ENCODE results near the gene CYP2B6.
"Not testable (repeated sequence)": the region's sequence is repeated elsewhere in the genome, so short reads cannot be mapped to it uniquely, and the experiment has no call there.

CYP2B6 gene

DNA sequence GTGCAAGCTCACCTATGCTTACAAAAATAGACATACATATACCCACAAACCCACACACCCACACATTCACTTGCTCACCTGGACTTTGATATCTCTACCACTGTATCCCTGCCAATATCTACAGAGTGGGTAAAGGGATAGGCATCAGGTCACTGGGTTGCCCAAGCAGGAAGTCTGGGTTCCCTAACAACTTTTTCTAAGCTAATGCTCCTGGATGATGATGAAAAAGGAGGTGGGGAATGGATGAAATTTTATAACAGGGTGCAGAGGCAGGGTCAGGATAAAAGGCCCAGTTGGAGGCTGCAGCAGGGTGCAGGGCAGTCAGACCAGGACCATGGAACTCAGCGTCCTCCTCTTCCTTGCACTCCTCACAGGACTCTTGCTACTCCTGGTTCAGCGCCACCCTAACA is at the start of gene CYP2B6:
Gene CYP2B6, plus strand, starts transcription at position 311 of the 410 bp plus-strand sequence. Its CDS starts 24 bp downstream, at position 335.
- FAIRE-seq, result no peak

DNA sequence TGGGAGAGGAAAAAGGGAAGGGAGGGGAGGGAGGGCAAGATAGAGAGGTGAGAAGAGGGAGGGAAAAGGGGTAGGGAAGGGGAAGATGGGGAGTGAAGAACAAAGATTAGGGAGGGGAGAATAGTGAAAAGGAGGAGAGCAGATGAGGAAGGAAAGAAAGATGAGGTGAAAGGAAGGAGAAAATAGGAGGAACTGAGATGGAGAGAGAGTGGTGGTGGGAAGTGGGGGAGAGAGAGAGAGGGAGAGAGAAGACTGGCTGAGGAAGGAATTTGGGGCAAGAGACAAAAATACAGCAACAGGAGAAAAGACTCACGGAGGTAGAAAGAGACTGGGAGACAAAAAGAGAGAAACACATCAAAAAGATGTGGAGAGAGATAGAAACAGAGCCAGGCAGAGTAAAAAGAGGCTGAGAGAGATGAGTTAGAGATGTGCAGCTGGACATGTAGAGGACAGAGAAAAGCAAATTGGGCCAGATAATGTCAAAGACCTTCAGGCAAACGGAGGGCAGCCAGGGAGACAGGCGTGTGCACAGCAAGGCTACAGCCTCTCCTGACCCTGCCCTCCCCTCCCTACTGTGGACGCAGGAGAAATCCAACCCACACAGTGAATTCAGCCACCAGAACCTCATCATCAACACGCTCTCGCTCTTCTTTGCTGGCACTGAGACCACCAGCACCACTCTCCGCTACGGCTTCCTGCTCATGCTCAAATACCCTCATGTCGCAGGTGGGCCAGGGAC is 49.4 kb upstream of the CYP2B6 start:
- FAIRE-seq, result no peak

DNA sequence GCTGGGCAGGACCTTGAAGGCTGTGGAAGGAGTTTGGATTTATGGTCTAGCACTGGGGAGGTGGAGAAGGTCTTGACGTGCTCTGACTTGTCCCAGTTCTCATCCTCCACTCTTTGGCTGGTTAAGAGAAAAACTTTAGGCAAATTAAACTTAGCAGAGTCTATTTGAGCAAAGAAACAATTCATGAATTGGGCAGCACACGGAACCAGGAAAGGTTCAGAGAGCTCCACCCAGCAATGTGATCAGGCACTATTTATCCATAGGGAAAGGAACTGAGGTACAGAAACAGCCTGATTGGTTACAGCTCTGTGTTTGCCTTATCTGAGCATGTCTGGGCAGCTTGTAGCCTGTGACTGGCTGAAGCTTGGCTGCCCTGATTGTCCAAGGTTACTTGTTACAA is 45.4 kb upstream of the CYP2B6 start:
- FAIRE-seq, result no peak

DNA sequence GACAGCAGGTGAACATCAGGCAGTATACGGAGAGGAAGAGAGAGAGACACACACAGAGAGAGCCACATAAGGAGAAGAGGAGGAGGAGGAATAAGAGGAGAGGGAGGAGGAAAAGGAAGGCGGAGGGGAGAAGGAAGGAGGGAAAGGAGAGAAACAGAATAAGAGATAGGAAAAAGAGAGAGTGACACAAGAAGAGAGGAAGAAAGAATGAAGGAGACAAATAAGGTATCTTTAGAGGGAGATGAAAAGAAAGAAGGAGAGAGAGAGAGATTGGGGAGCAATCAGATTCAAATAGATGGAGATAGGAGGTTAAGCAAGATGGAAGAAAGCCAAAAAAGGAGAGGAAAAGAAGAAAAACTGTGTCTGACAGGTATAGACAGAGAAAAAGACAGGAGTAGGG is 44.0 kb upstream of the CYP2B6 start:
- FAIRE-seq, result no peak

DNA sequence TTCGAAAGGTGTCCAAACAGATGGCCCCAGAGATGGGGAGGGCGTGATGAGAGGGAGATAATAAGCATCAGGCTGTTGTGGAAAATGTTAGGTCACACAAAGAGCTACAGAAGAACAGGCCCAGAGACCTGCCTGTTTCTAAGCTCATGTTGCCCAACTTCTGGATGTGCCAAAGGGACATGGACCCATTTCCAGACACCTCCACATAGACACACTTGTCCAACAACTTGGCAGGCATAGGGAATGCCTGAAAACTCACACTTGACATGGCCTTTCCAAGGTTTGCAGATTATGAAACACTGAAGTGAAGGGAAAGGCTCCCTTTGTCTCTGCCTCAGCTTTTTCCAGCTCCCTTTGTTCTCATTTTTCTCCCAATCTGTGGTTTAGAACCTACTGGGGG is 43.5 kb upstream of the CYP2B6 start:
- FAIRE-seq, result no peak

DNA sequence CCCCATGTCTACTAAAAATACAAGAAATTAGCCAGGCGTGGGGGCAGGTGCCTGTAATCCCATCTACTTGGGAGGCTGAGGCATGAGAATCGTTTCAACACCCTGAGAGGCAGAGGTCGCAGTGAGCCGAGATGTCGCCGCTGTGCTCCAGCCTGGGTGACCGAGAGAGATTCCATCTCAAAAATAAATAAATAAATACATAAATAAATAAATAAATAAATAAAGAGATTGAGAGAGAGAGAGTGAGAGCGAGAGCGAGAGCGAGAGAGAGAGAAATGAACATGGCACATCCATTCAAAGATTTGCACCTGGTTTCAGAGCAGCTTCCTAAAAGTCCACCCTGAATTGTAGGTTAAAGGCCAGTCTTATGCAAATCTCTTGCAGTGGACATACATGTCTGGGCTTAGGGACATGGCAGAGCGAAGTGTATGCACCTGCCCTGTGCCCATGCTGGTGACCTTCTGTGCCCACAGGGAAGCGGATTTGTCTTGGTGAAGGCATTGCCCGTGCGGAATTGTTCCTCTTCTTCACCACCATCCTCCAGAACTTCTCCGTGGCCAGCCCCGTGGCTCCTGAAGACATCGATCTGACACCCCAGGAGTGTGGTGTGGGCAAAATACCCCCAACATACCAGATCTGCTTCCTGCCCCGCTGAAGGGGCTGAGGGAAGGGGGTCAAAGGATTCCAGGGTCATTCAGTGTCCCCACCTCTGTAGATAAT is 42.3 kb upstream of the CYP2B6 start:
- no peak for FAIRE-seq

DNA sequence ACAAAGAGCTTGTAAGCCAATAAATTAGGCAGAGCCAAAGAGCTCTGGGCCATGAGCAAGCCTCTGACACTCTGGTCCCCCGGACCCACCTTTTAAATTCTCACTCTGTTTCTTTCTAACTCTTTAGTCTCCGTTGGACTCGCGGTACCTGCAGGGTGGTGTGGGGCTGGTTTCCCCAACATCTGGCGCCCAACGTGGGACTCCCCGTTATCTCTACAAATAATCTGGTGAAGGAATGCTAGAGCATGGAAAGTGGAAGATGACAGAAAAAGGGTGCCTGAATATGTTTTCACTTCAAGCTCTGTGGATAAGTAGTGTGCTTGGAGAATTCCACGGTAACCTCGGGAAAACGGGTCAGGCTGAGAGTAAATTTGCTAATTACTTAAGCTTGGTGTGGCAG is 36.5 kb upstream of the CYP2B6 start:
- no peak for FAIRE-seq

DNA sequence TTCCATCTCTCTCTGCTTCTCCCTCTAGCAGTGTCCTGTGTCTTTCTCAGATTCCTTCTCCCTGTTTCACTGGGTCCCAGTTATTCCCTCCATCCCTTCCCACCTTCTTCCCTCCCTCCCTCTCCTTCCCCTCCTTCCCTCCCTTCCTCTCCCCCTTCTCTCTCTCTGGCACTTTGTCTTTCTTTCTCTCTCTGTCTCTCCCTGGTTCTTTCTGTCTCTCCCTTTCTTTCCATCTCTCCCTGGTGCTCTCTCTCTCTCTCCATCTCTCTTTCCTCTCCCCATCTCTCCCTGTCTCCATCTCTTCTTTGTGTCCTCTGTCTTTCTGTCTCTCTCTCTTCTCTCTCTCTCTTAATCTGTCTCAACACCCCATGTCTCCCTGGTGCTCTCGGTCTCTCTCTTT is 31.7 kb upstream of the CYP2B6 start:
- FAIRE-seq, result no peak

DNA sequence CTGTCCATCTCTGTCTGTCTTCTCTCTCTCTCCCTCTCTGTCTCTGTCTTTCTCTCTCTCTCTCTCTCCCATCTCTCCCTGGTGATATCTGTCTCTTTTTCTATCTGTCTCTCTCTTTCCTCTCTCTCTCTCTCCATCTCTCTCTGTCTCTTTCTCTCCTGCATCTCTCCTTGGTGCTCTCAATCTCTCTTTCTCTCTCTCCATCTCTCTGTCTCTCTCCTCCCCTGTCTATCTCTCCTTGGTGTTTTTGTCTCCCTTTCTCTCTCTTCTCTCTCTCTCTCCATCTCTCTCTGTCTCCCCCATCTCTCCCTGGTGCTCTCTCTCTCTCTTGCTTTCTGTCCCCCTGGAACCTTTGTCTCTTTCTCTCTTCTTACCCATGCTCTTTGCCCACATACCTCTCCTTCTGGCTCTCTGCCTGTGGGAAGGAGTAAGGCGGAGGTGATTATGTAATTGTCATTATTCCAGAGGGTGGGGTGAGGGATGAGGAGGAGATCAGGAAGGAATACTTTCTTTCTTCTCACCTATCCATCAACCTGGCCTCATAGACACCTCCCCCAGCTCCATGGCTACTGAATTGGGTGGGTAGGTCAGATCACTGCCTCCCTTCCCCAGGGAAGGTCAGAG is 30.9 kb upstream of the CYP2B6 start:
- FAIRE-seq, result no peak

DNA sequence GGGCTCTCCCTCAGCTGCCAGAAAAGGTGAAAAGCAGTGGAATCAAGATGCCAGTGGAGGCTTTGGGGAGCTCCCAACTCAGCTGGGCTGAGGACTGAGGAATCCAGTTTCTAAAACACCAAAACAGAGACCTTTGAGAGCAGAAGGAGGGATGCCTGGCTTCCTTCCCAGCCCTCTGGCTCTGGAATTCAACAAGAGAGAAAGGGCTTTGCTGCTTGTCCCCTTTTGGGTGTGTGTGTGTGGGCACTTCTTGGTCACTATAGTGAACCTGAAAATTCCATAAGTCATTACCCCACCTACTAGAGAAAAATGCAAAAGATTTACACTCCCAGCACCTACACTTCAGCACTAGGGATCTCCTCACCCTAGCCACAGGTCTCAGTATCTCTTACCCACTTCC is 30.3 kb upstream of the CYP2B6 start:
- no peak for FAIRE-seq

DNA sequence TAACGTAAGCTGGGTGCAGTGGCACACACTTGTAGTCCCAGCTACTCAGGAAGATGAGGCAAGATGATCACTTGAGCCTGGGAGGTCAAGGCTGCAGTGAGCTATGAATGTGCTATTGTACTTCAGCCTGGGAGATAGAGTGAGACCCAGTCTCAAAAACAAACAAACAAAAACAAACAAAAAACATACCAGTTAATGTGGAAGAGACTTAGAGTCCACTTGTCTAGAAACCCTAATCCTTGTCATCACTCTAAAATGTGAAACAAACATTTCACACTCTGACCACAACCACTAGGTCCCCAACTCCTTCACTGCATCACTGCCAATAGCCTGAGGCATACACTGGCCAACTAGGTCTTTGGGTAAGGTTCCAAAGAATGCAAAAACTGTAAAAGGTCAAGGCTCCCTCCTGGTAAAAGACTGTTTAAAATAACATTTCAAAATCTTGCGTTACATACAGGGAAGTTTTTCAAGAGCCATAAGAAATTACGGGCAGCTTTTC is 28.6 kb upstream of the CYP2B6 start:
- no peak for FAIRE-seq

DNA sequence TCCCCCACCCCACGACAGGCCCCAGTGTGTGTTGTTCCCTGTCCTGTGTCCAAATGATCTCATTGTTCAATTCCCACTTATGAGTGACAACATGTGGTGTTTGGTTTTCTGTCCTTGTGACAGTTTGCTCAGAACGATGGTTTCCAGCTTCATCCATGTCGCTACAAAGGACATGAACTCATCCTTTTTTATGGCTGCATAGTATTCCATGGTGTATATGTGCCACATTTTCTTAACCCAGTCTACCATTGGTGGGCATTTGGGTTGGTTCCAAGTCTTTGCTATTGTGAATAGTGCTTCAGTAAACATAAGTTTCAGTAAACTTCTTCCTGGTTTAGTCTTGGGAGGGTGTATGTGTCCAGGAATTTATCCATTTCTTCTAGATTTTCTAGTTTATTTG is 26.7 kb upstream of the CYP2B6 start:
- FAIRE-seq, result not testable (repeated sequence)

DNA sequence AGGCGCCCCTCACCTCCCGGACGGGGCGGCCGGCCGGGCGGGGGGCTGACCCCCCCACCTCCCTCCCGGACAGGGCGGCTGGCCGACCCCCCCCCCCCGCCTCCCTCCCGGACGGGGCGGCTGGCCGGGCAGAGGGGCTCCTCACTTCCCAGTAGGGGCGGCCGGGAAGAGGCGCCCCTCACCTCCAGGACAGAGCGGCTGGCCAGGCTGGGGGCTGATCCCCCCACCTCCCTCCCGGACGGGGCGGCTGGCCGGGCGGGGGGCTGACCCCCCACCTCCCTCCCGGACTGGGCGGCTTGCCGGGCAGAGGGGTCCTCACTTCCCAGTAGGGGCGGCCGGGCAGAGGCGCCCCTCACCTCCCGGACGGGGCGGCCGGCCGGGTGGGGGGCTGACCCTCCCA is 25.7 kb upstream of the CYP2B6 start:
- FAIRE-seq, result not testable (repeated sequence)

DNA sequence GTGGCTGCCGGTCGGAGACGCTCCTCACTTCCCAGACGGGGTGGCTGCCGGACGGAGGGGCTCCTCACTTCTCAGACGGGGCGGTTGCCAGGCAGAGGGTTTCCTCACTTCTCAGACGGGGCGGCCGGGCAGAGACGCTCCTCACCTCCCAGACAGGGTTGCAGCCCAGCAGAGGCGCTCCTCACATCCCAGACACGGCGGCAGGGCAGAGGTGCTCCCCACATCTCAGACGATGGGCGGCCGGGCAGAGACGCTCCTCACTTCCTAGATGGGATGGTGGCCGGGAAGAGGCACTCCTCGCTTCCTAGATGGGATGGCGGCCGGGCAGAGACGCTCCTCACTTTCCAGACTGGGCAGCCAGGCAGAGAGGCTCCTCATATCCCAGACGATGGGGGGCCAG is 24.5 kb upstream of the CYP2B6 start:
- not testable (repeated sequence) for FAIRE-seq

DNA sequence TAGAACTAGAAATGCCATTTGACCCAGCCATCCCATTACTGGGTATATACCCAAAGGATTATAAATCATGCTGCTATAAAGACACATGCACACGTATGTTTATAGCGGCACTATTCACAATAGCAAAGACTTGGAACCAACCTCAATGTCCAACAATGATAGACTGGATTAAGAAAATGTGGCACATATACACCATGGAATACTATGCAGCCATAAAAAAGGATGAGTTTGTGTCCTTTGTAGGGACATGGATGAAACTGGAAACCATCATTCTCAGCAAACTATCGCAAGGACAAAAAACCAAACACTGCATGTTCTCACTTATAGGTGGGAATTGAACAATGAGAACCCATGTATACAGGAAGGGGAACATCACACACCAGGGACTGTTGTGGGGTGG is 23.0 kb upstream of the CYP2B6 start:
- not testable (repeated sequence) for FAIRE-seq

DNA sequence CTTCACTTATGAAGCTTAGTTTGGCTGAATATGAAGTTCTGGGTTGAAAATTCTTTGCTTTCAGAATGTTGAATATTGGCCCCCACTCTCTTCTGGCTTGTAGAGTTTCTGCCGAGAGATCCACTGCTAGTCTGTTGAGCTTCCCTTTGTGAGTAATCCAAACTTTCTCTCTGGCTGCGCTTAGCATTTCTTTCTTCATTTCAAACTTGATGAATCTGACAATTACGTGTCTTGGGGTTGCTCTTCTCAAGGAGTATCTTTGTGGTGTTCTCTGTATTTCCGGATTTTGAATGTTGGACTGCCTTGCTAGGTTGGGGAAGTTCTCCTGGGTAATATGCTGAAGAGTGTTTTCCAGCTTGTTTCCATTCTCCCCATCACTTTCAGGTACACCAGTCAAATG is 21.4 kb upstream of the CYP2B6 start:
- FAIRE-seq, result not testable (repeated sequence)

DNA sequence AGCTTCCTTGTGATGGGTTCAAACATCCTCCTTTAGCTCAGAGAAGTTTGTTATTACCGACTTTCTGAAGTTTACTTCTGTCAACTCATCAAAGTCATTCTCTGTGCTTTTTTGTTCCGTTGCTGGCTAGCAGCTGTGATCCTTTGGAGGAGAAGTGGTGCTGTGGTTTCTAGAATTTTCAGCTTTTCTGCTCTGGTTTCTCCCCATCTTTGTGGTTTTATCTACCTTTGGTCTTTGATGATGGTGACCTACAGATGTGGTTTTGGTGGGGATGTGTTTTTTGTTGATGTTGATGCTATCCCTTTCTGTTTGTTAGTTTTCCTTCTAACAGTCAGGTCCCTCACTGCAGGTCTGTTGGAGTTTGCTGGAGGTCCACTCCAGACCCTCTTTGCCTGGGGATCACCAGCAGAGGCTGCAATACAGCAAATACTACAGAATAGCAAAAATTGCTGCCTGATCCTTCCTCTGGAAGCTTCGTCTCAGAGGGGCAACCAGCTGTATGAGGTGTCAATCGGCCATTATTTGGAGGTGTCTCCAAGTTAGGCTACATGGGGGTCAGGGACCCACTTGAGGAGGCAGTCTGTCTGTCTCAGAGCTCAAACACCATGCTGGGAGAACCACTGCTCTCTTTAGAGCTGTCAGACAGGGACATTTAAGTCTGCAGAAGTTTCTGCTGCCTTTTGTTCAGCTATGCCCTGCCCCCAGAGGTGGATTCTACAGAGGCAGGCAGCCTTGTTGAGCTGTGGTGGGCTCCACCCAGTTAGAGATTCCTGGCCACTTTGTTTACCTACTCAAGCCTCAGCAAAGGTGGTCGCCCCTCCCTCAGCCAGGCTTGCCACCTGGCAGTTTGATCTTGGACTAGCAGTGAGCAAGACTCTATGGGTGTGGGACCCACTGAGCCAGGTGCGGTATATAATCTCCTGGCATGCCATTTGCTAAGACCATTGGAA is 20.4 kb upstream of the CYP2B6 start:
- not testable (repeated sequence) for FAIRE-seq

DNA sequence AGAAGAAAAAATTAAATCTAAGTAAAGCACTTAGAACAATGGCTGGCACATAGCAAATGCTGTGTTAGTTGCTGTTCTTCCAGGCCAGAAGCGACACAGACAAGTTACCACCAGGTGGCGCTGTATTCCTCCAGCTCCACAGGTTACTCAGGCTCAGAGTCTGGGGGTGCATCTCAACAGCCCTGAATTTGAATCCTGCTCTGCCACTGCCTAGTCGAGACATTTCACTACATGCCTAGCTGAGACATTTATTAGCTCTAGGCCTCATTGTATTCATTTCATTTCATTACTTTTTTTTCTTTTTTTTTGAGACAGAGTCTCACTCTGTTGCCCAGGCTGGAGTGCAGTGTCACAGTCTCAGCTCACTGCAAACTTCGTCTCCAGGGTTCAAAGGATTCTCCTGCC is 16.4 kb upstream of the CYP2B6 start:
- no peak for FAIRE-seq

DNA sequence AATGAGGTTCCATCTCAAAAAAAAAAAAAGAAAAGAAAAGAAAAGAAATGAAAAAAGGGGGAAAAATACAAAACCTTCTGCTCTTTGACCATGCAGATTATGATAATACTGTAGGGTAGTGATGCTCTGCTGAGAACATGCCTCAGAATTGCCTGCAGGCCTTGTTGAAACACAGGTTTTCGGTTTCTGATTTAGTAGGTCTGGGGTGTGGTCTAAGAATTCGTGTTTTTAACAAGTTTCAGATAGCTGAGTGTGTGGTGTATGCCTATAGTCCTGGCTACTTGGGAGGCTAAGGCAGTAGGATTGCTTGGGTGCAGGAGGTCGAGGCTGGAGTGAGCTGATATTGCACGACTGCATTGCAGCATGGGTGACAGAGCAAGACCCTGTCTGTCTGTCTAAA is 14.9 kb upstream of the CYP2B6 start:
- FAIRE-seq, result no peak

DNA sequence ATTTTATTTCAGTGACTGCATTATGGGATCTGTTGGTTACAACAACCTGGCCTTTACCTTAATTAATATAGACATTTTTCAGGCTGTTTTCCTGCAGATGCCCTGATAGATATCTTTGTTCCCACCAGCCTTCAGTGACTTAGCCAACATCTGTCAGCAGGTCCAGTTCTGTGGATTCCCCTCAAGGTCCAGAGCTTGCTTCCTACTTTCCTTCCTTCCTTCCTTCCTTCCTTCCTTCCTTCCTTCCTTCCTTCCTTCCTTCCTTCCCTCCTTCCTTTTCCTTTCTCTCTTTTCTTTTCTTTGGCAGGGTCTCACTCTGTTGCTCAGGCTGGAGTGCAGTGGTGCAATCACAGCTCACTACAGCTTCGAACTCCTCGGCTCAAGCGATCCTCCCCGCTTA is 14.4 kb upstream of the CYP2B6 start:
- no peak for FAIRE-seq

DNA sequence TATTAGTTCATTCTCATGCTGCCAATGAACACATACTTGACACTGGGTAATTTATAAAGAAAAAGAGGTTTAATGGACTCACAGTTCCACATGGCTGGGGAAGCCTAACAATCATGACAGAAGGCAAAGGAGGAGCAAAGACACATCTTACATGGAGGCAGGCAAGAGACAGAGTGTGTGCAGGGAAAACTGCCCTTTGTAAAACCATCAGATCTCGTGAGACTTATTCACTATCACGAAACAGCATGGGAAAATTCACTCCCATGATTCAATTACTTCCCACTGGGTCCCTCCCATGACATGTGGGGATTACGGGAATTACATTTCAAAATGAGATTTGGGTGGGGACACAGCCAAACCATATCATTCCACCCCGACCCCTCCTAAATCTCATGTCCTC is 11.3 kb upstream of the CYP2B6 start:
- not testable (repeated sequence) for FAIRE-seq

DNA sequence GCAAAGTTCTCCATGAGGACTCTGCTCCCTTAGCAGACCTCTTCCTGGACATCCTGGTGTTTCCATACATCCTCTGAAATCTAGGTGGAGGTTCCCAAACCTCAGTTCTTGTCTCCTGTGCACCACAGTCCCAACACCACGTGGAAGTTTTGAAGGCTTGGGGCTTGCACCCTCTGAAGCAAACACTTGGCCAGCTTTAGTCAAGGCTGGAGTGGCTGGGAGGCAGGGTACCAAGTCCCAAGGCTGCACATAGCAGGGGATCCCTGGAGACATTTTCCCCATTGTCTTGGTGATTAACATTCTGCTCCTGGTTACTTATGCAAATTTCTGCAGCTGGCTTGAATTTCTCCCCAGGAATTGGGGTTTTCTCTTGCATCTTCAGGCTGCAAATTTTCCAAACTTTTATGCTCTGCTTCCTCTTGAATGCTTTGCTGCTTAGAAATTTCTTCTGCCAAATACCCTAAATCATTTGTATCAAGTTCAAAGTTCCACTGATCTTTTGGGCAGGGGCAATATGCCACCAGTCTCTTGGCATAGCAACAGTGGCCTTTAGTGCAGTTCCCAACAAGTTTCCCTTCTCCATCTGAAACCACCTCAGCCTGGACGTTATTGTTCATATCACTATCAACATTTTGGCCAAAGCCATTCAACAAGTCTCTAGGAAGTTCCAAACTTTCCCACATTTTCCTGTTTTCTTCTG is 10.2 kb upstream of the CYP2B6 start:
- FAIRE-seq, result not testable (repeated sequence)
